H1 (cell line): ENCODE measurements around the gene NLRX1. TPM values are rescaled to one million over a fixed set of nuclear protein-coding genes. Genes with fewer than 3 reads are reported as not detected.
A peak's percentile ranks its signal among the peaks of the same experiment; 100 is the strongest.

Source experiments
- CTCF ChIA-PET: fragments of 300-600 bp; sonication (Branson Sonifier 250); formaldehyde crosslinking; loops from one replicate; lab custom pipeline; 2021; ENCODE audit not compliant: partially characterized antibody; lab: Charles Lee
- POLR2A ChIA-PET: fragments of 300-600 bp; sonication (Branson Sonifier 250); formaldehyde crosslinking; loops from one replicate; lab custom pipeline; 2021; ENCODE audit warnings: inconsistent platforms; ENCODE audit not compliant: partially characterized antibody; lab: Charles Lee
- DNase-seq, 2 experiments: peaks; one replicate each; pipeline versions ENCODE4 v3.0.0 to v3.0.0-alpha.2; 2010 to 2022; ENCODE audit warnings: low spot score in 2 of 2, low read depth in 1 of 2, mixed read lengths in 1 of 2
- FAIRE-seq: peaks from 2 replicates; lab custom pipeline; 2011; peaks lifted over from hg19 to GRCh38; lab: Jason Lieb, UNC
- H2AFZ ChIP-seq: 2 replicates; pipeline ENCODE4 v1.8.1; 2012; ENCODE audit warnings: low read length, inconsistent platforms
- H2AK5ac ChIP-seq: 2 replicates; pipeline ENCODE4 v1.6.1; 2013; ENCODE audit warnings: low read depth, low read length
- H2BK120ac ChIP-seq: replicated peaks from 2 replicates; pipeline ENCODE3; 2013; ENCODE audit warnings: low read depth, low read length, inconsistent platforms
- H2BK12ac ChIP-seq: 2 replicates; pipeline ENCODE4 v1.6.1; 2013; ENCODE audit warnings: low read depth, low read length
- H2BK15ac ChIP-seq: 2 replicates; pipeline ENCODE4 v1.6.1; 2013; ENCODE audit warnings: low read length
- H2BK20ac ChIP-seq: 2 replicates; pipeline ENCODE4 v1.6.1; 2013; ENCODE audit warnings: low read length
- H2BK5ac ChIP-seq: 2 replicates; pipeline ENCODE4 v1.6.1; 2013; ENCODE audit warnings: low read depth, low read length
- H3K14ac ChIP-seq: 2 replicates; pipeline ENCODE4 v1.6.1; 2013; ENCODE audit warnings: inconsistent platforms; ENCODE audit not compliant: insufficient read length
- H3K18ac ChIP-seq: 2 replicates; pipeline ENCODE4 v1.6.1; 2013; ENCODE audit warnings: low read length; ENCODE audit errors: extremely low read depth
- H3K23ac ChIP-seq: 2 replicates; pipeline ENCODE4 v1.6.1; 2013; ENCODE audit warnings: inconsistent platforms; ENCODE audit not compliant: insufficient read length
- H3K23me2 ChIP-seq: 2 replicates; pipeline ENCODE4 v1.6.1; 2013; ENCODE audit warnings: low read depth, low read length
- H3K27ac ChIP-seq: 2 replicates; pipeline ENCODE4 v1.6.1; 2011; ENCODE audit warnings: low read depth, low read length, inconsistent platforms
- H3K27me3 ChIP-seq, 4 experiments: replicated peaks in 1 of 4; 1 replicate in 1 of 4; 2 replicates in 3 of 4; pipeline versions ENCODE4 v1.6.1 to v1.8.1; 2011 to 2013; ENCODE audit warnings: low read length in 3 of 4, mild to moderate bottlenecking in 3 of 4, inconsistent platforms in 2 of 4, mixed read lengths in 2 of 4, moderate library complexity in 1 of 4; ENCODE audit not compliant: control insufficient read depth in 3 of 4, insufficient read depth in 3 of 4; ENCODE audit errors: extremely low read depth in 1 of 4
- H3K36me3 ChIP-seq, 4 experiments: 2 replicates each; pipeline versions ENCODE4 v1.6.1 to v1.8.1; 2011 to 2013; ENCODE audit warnings: mild to moderate bottlenecking in 4 of 4, low read length in 3 of 4, moderate library complexity in 2 of 4, control low read depth in 1 of 4, inconsistent platforms in 1 of 4; ENCODE audit not compliant: insufficient read depth in 4 of 4, control insufficient read depth in 2 of 4
- H3K4ac ChIP-seq: replicated peaks from 2 replicates; pipeline ENCODE3; 2013; ENCODE audit warnings: low read length, low read depth, mixed read lengths, inconsistent platforms; ENCODE audit not compliant: insufficient read length
- H3K4me1 ChIP-seq, 4 experiments: replicated peaks in 1 of 4; 1 replicate in 1 of 4; 2 replicates in 3 of 4; pipeline versions ENCODE4 v1.6.1 to v1.8.1; 2011 to 2013; ENCODE audit warnings: low read length in 3 of 4, inconsistent platforms in 2 of 4, mixed read lengths in 1 of 4; ENCODE audit not compliant: insufficient read depth in 4 of 4, control insufficient read depth in 3 of 4
- H3K4me2 ChIP-seq, 2 experiments: 2 replicates each; pipeline versions ENCODE4 v1.6.1 to v1.8.1; 2011 to 2013; ENCODE audit warnings: low read depth in 2 of 2, low read length in 2 of 2, control low read depth in 1 of 2, inconsistent platforms in 1 of 2, mild to moderate bottlenecking in 1 of 2; ENCODE audit not compliant: insufficient read depth in 1 of 2
- H3K4me3 ChIP-seq, 4 experiments: fragments of 200-600, 300-600 bp in 1 of 4; sonication (generic), shearing (Covaris generic), sonication (Bioruptor Twin) in 1 of 4; 2 replicates each; pipeline versions ENCODE4 v1.5.1 to v1.8.1; 2011 to 2016; ENCODE audit warnings: low read length in 4 of 4, low read depth in 3 of 4, control low read depth in 2 of 4, inconsistent platforms in 2 of 4, mild to moderate bottlenecking in 2 of 4, mixed read lengths in 1 of 4, moderate library complexity in 1 of 4; ENCODE audit not compliant: insufficient read depth in 2 of 4; ENCODE audit errors: extremely low read depth in 1 of 4
- H3K56ac ChIP-seq: replicated peaks from 2 replicates; pipeline ENCODE3; 2013; ENCODE audit warnings: low read depth, mild to moderate bottlenecking, mixed read lengths, low read length, inconsistent platforms; ENCODE audit not compliant: insufficient read length
- H3K79me1 ChIP-seq: 2 replicates; pipeline ENCODE4 v1.6.1; 2013; ENCODE audit warnings: low read depth, low read length, control low read depth
- H3K79me2 ChIP-seq, 2 experiments: 2 replicates each; pipeline versions ENCODE4 v1.6.1 to v1.8.1; 2012 to 2013; ENCODE audit warnings: low read length in 2 of 2, mild to moderate bottlenecking in 2 of 2, inconsistent platforms in 1 of 2; ENCODE audit not compliant: insufficient read depth in 2 of 2, control insufficient read depth in 1 of 2
- H3K9ac ChIP-seq, 4 experiments: replicated peaks in 1 of 4; 1 replicate in 1 of 4; 2 replicates in 3 of 4; pipeline versions ENCODE4 v1.6.1 to v1.8.1; 2011 to 2013; ENCODE audit warnings: low read depth in 3 of 4, low read length in 3 of 4, control low read depth in 2 of 4, mild to moderate bottlenecking in 2 of 4, moderate library complexity in 2 of 4, inconsistent platforms in 1 of 4; ENCODE audit errors: extremely low read depth in 1 of 4
- H3K9me3 ChIP-seq, 2 experiments: 2 replicates each; pipeline versions ENCODE4 v1.6.1 to v1.8.1; 2012 to 2013; ENCODE audit warnings: mild to moderate bottlenecking in 2 of 2, moderate library complexity in 2 of 2, control low read depth in 1 of 2, inconsistent platforms in 1 of 2, low read depth in 1 of 2, low read length in 1 of 2, mixed read lengths in 1 of 2; ENCODE audit not compliant: insufficient read depth in 2 of 2
- H4K20me1 ChIP-seq, 2 experiments: replicated peaks in 1 of 2; 2 replicates each; pipeline versions ENCODE3 to v1.8.1; 2011 to 2013; ENCODE audit warnings: inconsistent platforms in 2 of 2, low read length in 2 of 2, mild to moderate bottlenecking in 1 of 2; ENCODE audit not compliant: insufficient read depth in 2 of 2, control insufficient read depth in 1 of 2
- H4K5ac ChIP-seq: 2 replicates; pipeline ENCODE4 v1.6.1; 2013; ENCODE audit warnings: low read length, low read depth, mixed read lengths, inconsistent platforms; ENCODE audit not compliant: insufficient read length
- H4K8ac ChIP-seq: 2 replicates; pipeline ENCODE4 v1.8.0; 2013; ENCODE audit warnings: mild to moderate bottlenecking, moderate library complexity, low read length, inconsistent platforms; ENCODE audit not compliant: insufficient read depth; ENCODE audit errors: extremely low read depth
- H4K91ac ChIP-seq: replicated peaks from 2 replicates; pipeline ENCODE3; 2013; ENCODE audit warnings: low read length, mixed read lengths, inconsistent platforms; ENCODE audit not compliant: insufficient read length
- BRCA1 ChIP-seq: IDR thresholded peaks from 2 replicates; pipeline ENCODE4 v1.6.1; 2012; ENCODE audit warnings: low read depth, low read length, improper control_type of control experiment
- FOSL1 ChIP-seq: IDR thresholded peaks from 2 replicates; pipeline ENCODE4 v1.6.1; 2011; ENCODE audit warnings: mild to moderate bottlenecking, low read depth, low read length, moderate library complexity; ENCODE audit not compliant: insufficient read depth
- JUN ChIP-seq: IDR thresholded peaks from 2 replicates; pipeline ENCODE4 v1.6.1; 2011; ENCODE audit warnings: low read depth, mild to moderate bottlenecking, improper control_type of control experiment, low read length
- KDM1A ChIP-seq: fragments of 200-600, 300-600 bp; sonication (generic); IDR thresholded peaks from 2 replicates; pipeline ENCODE4 v1.7.1; 2016; ENCODE audit warnings: mild to moderate bottlenecking, low read length, borderline replicate concordance
- NRF1 ChIP-seq: IDR thresholded peaks from 2 replicates; pipeline ENCODE4 v1.6.1; 2011; ENCODE audit warnings: mild to moderate bottlenecking, low read depth, low read length, improper control_type of control experiment
- POLR2AphosphoS5 ChIP-seq: IDR thresholded peaks from 2 replicates; pipeline ENCODE4 v1.6.1; 2011; ENCODE audit warnings: low read depth, low read length
- SAP30 ChIP-seq: fragments of 300-600 bp; sonication (generic); IDR thresholded peaks from 2 replicates; pipeline ENCODE4 v1.7.1; 2012; ENCODE audit warnings: low read length, moderate library complexity, mild to moderate bottlenecking, inconsistent platforms; ENCODE audit not compliant: insufficient read depth, insufficient replicate concordance
- SIX5 ChIP-seq: IDR thresholded peaks from 2 replicates; pipeline ENCODE4 v1.6.1; 2011; ENCODE audit warnings: mild to moderate bottlenecking, low read depth, low read length
- SP2 ChIP-seq: IDR thresholded peaks from 2 replicates; pipeline ENCODE4 v1.6.1; 2012; ENCODE audit warnings: mild to moderate bottlenecking, low read length, inconsistent platforms
- TAF1 ChIP-seq: IDR thresholded peaks from 2 replicates; pipeline ENCODE4 v1.6.1; 2011; ENCODE audit warnings: mild to moderate bottlenecking, low read depth, low read length
- TAF7 ChIP-seq: optimal IDR thresholded peaks from 2 replicates; pipeline ENCODE3; 2011; ENCODE audit warnings: low read depth, mild to moderate bottlenecking, inconsistent platforms, low read length, moderate library complexity, borderline replicate concordance
- YY1 ChIP-seq: IDR thresholded peaks from 2 replicates; pipeline ENCODE4 v1.6.1; 2011; ENCODE audit warnings: low read depth, mild to moderate bottlenecking, low read length
- WGBS, 2 experiments: shearing (Covaris generic) in 1 of 2; methylation state at CpG; one replicate each; pipeline versions ENCODE4 v1.1.6 to v1.1.7; 2013 to 2015; ENCODE audit warnings: low lambda C conversion rate in 2 of 2, mixed read lengths in 2 of 2, inconsistent platforms in 1 of 2, low coverage in 1 of 2, missing lambda C conversion rate in 1 of 2; ENCODE audit not compliant: insufficient replicate concordance in 2 of 2, insufficient coverage in 1 of 2, insufficient read length in 1 of 2; ENCODE audit errors: extremely low coverage in 1 of 2, missing lambda C conversion rate in 1 of 2; 5-methylcytosine and 5-hydroxymethylcytosine counted together
- polyA plus RNA-seq, 7 experiments: library from polyadenylated mRNA; depleted of rRNA in 3 of 7; stranded (reverse) in 5 of 7; unstranded in 2 of 7; fragments of >200 nt in 5 of 7; fragments of 200-250 nt in 2 of 7; gene quantifications; 1 replicate in 5 of 7; 2 replicates in 1 of 7; 4 replicates in 1 of 7; pipeline versions ENCODE4 v1.2.1 to v1.2.3, GENCODE V29; 2011 to 2013; ENCODE audit warnings: missing spikeins in 2 of 7, mixed read lengths in 2 of 7
- total RNA-seq: library from RNA; stranded (reverse); fragmentation: NEBNext Ultra II Directional; extraction: Animal tissue kit (Norgen Biotek cat#: 25700); gene quantifications from 2 replicates; pipeline ENCODE4 v1.2.1, GENCODE V29; 2021
- TF ChIP-seq, protein P1 (sequence below): IDR thresholded peaks from 2 replicates; pipeline ENCODE4 v1.6.1; 2011; ENCODE audit warnings: low read depth, mild to moderate bottlenecking, low read length; ENCODE audit not compliant: insufficient read depth
- TF ChIP-seq, protein P2 (sequence below): IDR thresholded peaks from 2 replicates; pipeline ENCODE4 v1.6.1; 2012; ENCODE audit warnings: inconsistent platforms

Gene NLRX1
- total and polyA plus RNA-seq, 2 of the 8 experiments (the other 6 are each of a cell fraction or from before 2014, with no cell fraction given), result 13.2 to 18.6 TPM

DNA sequence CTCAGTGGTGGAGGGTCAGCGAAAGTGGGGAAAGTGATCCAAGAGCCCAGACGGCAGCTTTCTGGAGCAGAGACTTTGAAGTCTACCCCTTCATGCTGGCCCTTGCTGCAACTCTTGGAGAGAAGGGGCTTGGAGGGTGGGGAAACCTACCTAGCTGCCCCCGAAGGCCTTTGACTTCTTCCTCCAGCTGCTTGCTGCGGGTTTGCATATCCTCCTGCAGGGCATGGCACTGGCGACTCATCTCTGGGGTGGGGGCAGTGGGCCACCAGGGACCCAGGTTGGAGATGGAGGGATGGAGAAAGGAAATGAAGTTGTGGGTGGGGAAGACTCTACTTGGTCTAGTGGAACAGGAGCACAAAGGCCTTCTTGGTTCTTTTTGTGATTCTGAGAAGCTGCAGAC, 24.5 kb downstream of the NLRX1 start:
- Histone ChIP-seq H4K20me1 (no peaks in the 10 kb centered on the region), H3K36me3 (no peaks in the 10 kb centered on the region), H2AK5ac (no peak overlapping the region), H4K91ac (no peak overlapping the region), H3K4me2 (no peak overlapping the region), H3K4ac (no peak overlapping the region), H3K79me2 (no peaks in the 10 kb centered on the region), H3K23ac (no peak overlapping the region), H3K4me1 (peaks cover 0 to 5% (median under 1%) of the 10 kb centered on the region in 4 experiments; a peak in 4 of 7 replicates), H2BK120ac (no peak overlapping the region), H3K79me1 (no peaks in the 10 kb centered on the region), H3K9me3 (no peaks in the 10 kb centered on the region), H3K14ac (no peak overlapping the region), H2BK15ac (no peak overlapping the region), H2BK5ac (no peak overlapping the region), H4K5ac (no peak overlapping the region), H3K27me3 (no peaks in the 10 kb centered on the region), H2BK12ac (0 out of 2 replicates have a peak overlapping the region, but pooled peaks have one; percentile 27), H3K23me2 (no peaks in the 10 kb centered on the region), H4K8ac (no peak overlapping the region; the same call in 1 of the 2 replicates), H3K9ac (no peak overlapping the region), H3K4me3 (no peak overlapping the region), H3K18ac (no peak overlapping the region), H2AFZ (no peak overlapping the region), H2BK20ac (no peak overlapping the region), H3K56ac (no peak overlapping the region), H3K27ac (no peak overlapping the region)
- no peak for FAIRE-seq
- WGBS, 2 experiments, result 66% methylated on average over 5 of the region's 5 CpGs; no CpG with 5 or more reads in 1 of the 2 experiments
- POLR2A ChIA-PET, result interaction anchor here (1.1 to 2.9 kb wide), 4 partner anchors 11 to 43 kb away, joined by 3 to 7 read pairs (median 6); no protein-coding TSS in a partner anchor
- DNase-seq, result no peak
- CTCF ChIA-PET, result interaction anchor here (0.6 to 20.1 kb wide), 5 partner anchors 11 to 90 kb away, joined by 3 to 367 read pairs (median 33); partner anchors contain the start of genes ABCG4 and NHERF4
- TF ChIP-seq SAP30 (no peak), NRF1 (no peak), POLR2AphosphoS5 (no peak), TAF7 (no peak), BRCA1 (no peak), JUN (no peak), KDM1A (no peak), FOSL1 (no peak), SP2 (no peak), YY1 (no peak), TAF1 (no peak), SIX5 (no peak)
- TF ChIP-seq, protein P1, sequence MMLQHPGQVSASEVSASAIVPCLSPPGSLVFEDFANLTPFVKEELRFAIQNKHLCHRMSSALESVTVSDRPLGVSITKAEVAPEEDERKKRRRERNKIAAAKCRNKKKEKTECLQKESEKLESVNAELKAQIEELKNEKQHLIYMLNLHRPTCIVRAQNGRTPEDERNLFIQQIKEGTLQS, result no peak
- TF ChIP-seq, protein P2, sequence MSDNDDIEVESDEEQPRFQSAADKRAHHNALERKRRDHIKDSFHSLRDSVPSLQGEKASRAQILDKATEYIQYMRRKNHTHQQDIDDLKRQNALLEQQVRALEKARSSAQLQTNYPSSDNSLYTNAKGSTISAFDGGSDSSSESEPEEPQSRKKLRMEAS, result no peak
